Measurements from ENCODE around the gene EEF1A2.

DNA sequence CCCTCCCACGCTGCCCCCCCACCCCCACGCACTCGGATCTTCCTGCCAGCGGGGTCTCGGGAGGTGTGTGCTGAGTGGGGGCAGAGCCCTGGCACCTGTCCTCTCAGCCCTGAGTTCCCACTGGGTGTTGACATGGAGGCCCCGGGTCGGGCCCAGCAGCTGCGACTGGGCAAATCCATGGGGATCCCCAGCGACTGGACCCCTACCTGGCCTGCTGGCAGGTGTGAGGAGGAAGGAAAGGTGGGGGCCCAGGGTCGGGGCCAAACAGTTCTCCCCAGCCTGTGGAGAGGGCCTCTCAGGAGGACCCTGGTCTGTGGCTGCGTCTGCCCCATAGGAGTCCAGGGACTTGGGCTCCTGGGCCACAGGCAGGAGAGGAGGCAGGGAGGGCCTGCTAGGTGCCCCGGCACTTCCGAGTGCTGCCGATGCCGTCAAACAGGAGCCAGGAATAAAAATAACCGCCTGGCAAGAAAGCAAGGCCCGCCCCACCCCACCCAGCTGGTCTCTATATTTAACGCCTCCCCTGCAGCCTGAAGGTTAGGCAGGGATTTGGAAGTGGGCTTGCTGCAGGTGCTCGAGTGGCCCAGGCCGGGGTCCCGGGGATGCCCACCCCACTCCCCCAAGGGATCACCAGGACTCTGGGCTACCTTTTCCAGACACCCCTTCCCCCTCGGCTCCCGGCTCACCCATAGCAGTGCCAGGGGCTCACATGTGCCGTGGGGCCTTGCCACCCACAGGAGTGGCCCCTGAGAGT, 1.4 kb upstream of the EEF1A2 start:
- TF ChIP-seq, protein P1, sequence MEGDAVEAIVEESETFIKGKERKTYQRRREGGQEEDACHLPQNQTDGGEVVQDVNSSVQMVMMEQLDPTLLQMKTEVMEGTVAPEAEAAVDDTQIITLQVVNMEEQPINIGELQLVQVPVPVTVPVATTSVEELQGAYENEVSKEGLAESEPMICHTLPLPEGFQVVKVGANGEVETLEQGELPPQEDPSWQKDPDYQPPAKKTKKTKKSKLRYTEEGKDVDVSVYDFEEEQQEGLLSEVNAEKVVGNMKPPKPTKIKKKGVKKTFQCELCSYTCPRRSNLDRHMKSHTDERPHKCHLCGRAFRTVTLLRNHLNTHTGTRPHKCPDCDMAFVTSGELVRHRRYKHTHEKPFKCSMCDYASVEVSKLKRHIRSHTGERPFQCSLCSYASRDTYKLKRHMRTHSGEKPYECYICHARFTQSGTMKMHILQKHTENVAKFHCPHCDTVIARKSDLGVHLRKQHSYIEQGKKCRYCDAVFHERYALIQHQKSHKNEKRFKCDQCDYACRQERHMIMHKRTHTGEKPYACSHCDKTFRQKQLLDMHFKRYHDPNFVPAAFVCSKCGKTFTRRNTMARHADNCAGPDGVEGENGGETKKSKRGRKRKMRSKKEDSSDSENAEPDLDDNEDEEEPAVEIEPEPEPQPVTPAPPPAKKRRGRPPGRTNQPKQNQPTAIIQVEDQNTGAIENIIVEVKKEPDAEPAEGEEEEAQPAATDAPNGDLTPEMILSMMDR (IDR thresholded peaks at IDR 0.05; ENCODE audit: borderline replicate concordance, extremely low read depth, low read length, poor library complexity, severe bottlenecking): no peak
- TF ChIP-seq EZH2 (IDR thresholded peaks at IDR 0.05; ENCODE audit: borderline replicate concordance, low read depth, low read length, severe bottlenecking): no peak

All from DND-41 (cell line).